ENCODE data around the gene ANGPTL5.
"Not testable (repeated sequence)": the region's sequence is repeated elsewhere in the genome, so short reads cannot be mapped to it uniquely, and the experiment has no call there.

GRCh38 chr11:101852260-101852659 is 64.1 kb downstream of the ANGPTL5 start:
- not testable (repeated sequence) for TF ChIP-seq CREB1 (CRISPR knock-in tag; IDR thresholded peaks at IDR 0.05; ENCODE audit: low read depth); EZH2phosphoT487 (IDR thresholded peaks at IDR 0.05; ENCODE audit: unreplicated experiment); POLR2AphosphoS5 (IDR thresholded peaks at IDR 0.05; ENCODE audit: low read depth); EZH2 (IDR thresholded peaks at IDR 0.05; ENCODE audit: low read depth, unreplicated experiment); REST (IDR thresholded peaks at IDR 0.05; ENCODE audit: unreplicated experiment); ZNF114 (CRISPR knock-in tag; IDR thresholded peaks at IDR 0.05); JUNB (IDR thresholded peaks at IDR 0.05; ENCODE audit: unreplicated experiment); STAT1 (IDR thresholded peaks at IDR 0.05; ENCODE audit: unreplicated experiment)
- peak; percentile 11 to 34; a peak in 2 of 4 replicates for TF ChIP-seq CTCF (conservative IDR thresholded peaks at IDR 0.05; ENCODE audit: low read depth in 2 of 2)

Data from GM23338 (cell line).